A549 (cell line): ENCODE measurements around the gene PADI6. TPM values are rescaled to one million over a fixed set of nuclear protein-coding genes. Genes with fewer than 3 reads are reported as not detected.

ENCODE experiments used
- ATAC-seq, 2 experiments: fragments of 200-7000 bp in 1 of 2; fragments of >200 bp in 1 of 2; cut with Nextera tagmentation in 1 of 2; cut with Tn5 transposase in 1 of 2; 3 replicates each; pipeline versions ENCODE4 v1.8.0 to v1.9.1; 2018 to 2020; ENCODE audit warnings: mild to moderate bottlenecking in 1 of 2, moderate library complexity in 1 of 2
- CTCF ChIA-PET: fragments of 300-600 bp; sonication (Branson Sonifier 250); formaldehyde crosslinking; extraction: SDS; loops from one replicate; lab custom pipeline; 2021; ENCODE audit warnings: antibody characterized with exemption, inconsistent platforms; lab: Yijun Ruan, JAX
- POLR2A ChIA-PET: fragments of 350-600 bp; formaldehyde crosslinking; extraction: SDS; loops from one replicate; lab custom pipeline; 2021; ENCODE audit warnings: antibody characterized with exemption, inconsistent platforms; lab: Yijun Ruan, JAX
- DNase-seq, 2 experiments: peaks; one replicate each; pipeline versions ENCODE4 v3.0.0 to v3.0.0-alpha.2; 2011 to 2016; ENCODE audit warnings: low read depth in 1 of 2, low spot score in 1 of 2
- FAIRE-seq: peaks from 2 replicates; lab custom pipeline; 2011; peaks lifted over from hg19 to GRCh38; lab: Jason Lieb, UNC
- H3K27ac ChIP-seq, 2 experiments: fragments of >200 bp; sonication (Bioruptor Twin); formaldehyde crosslinking; 3 replicates each; pipeline ENCODE4 v1.5.1; 2016 to 2017
- H3K4me1 ChIP-seq: fragments of >200 bp; sonication (Bioruptor Twin); formaldehyde crosslinking; 3 replicates; pipeline ENCODE4 v1.6.1; 2016
- H3K4me2 ChIP-seq: fragments of >200 bp; sonication (Bioruptor Twin); formaldehyde crosslinking; 3 replicates; pipeline ENCODE4 v1.6.1; 2016
- H3K4me3 ChIP-seq: fragments of >200 bp; sonication (Bioruptor Twin); formaldehyde crosslinking; 3 replicates; pipeline ENCODE4 v1.5.1; 2016
- H3K9me3 ChIP-seq: fragments of >200 bp; sonication (Bioruptor Twin); formaldehyde crosslinking; 3 replicates; pipeline ENCODE4 v1.6.1; 2016
- BHLHE40 ChIP-seq: IDR thresholded peaks from 2 replicates; pipeline ENCODE4 v1.6.1; 2012; ENCODE audit warnings: low read depth, low read length, inconsistent platforms
- CTCF ChIP-seq: fragments of >200 bp; sonication (Bioruptor Twin); formaldehyde crosslinking; IDR thresholded peaks from 3 replicates; pipeline ENCODE4 v1.5.1; 2016
- FOSB ChIP-seq: fragments of 250-450 bp; sonication (Bioruptor Pico); IDR thresholded peaks from 2 replicates; pipeline ENCODE4 v1.5.0; 2020; ENCODE audit warnings: mild to moderate bottlenecking, moderate library complexity
- GATA3 ChIP-seq: IDR thresholded peaks from 2 replicates; pipeline ENCODE4 v1.6.1; 2012; ENCODE audit warnings: borderline replicate concordance
- HES2 ChIP-seq: fragments of >200 bp; sonication (Bioruptor Twin); formaldehyde crosslinking; IDR thresholded peaks from 2 replicates; pipeline ENCODE4 v1.6.1; 2016
- HMGXB4 ChIP-seq: fragments of 250-450 bp; sonication (Bioruptor Pico); IDR thresholded peaks from 2 replicates; pipeline ENCODE4 v1.5.0; 2021; ENCODE audit warnings: mild to moderate bottlenecking, moderate library complexity, borderline replicate concordance
- HOXB13 ChIP-seq: fragments of 250-450 bp; sonication (Bioruptor Pico); IDR thresholded peaks from 2 replicates; pipeline ENCODE4 v1.5.0; 2020; ENCODE audit warnings: low read depth, mild to moderate bottlenecking, moderate library complexity
- KDM1A ChIP-seq: fragments of 200-600 bp; sonication (generic); IDR thresholded peaks from 2 replicates; pipeline ENCODE4 v1.6.1; 2016; ENCODE audit warnings: low read depth, mild to moderate bottlenecking
- MAFK ChIP-seq: fragments of 450-650 bp; IDR thresholded peaks from 2 replicates; pipeline ENCODE4 v1.6.1; 2014; ENCODE audit not compliant: partially characterized antibody
- MAX ChIP-seq: IDR thresholded peaks from 2 replicates; pipeline ENCODE4 v1.6.1; 2012
- NPAS2 ChIP-seq: fragments of 250-450 bp; sonication (Bioruptor Pico); IDR thresholded peaks from 2 replicates; pipeline ENCODE4 v1.8.0; 2022; ENCODE audit warnings: mild to moderate bottlenecking, moderate library complexity, borderline replicate concordance
- RAD21 ChIP-seq, 2 experiments: fragments of >200 bp in 1 of 2; sonication (Bioruptor Twin) in 1 of 2; formaldehyde crosslinking in 1 of 2; IDR thresholded peaks in 1 of 2; conservative IDR thresholded peaks in 1 of 2; 2 replicates in 1 of 2; 3 replicates in 1 of 2; pipeline ENCODE4 v1.6.1; 2012 to 2018; ENCODE audit warnings: inconsistent platforms in 1 of 2
- REST ChIP-seq: fragments of 200-600 bp; sonication (generic); IDR thresholded peaks from 2 replicates; pipeline ENCODE4 v1.6.1; 2016; ENCODE audit warnings: antibody characterized with exemption, mild to moderate bottlenecking, moderate library complexity
- RFX5 ChIP-seq: fragments of 450-650 bp; IDR thresholded peaks from 2 replicates; pipeline ENCODE4 v1.7.1; 2014; ENCODE audit warnings: antibody characterized with exemption, mild to moderate bottlenecking, moderate library complexity
- SMC3 ChIP-seq: fragments of >200 bp; sonication (Bioruptor Twin); formaldehyde crosslinking; IDR thresholded peaks from 3 replicates; pipeline ENCODE4 v1.6.1; 2018; ENCODE audit warnings: inconsistent platforms
- SREBF2 ChIP-seq: fragments of 450-650 bp; IDR thresholded peaks from 2 replicates; pipeline ENCODE4 v1.6.1; 2014; ENCODE audit warnings: mild to moderate bottlenecking, moderate library complexity
- TP53 ChIP-seq: fragments of 250-450 bp; sonication (Bioruptor Pico); IDR thresholded peaks from 2 replicates; pipeline ENCODE4 v1.5.0; 2021; ENCODE audit warnings: mild to moderate bottlenecking, moderate library complexity
- ZFP36 ChIP-seq: fragments of 450-650 bp; IDR thresholded peaks from 2 replicates; pipeline ENCODE4 v1.6.1; 2014; ENCODE audit warnings: borderline replicate concordance; ENCODE audit not compliant: partially characterized antibody
- WGBS: methylation state at CpG from one replicate; pipeline ENCODE4 v1.1.6; 2017; ENCODE audit errors: missing lambda C conversion rate; 5-methylcytosine and 5-hydroxymethylcytosine counted together
- polyA plus RNA-seq, 4 experiments: library from polyadenylated mRNA; depleted of rRNA in 3 of 4; stranded (reverse); fragments of >200 nt; fragmentation: RNase III in 1 of 4; extraction: RNeasy Plus Mini Kit Qiagen cat#74134 plus additional on column Dnase treatment in 1 of 4; gene quantifications; 2 replicates in 3 of 4; 3 replicates in 1 of 4; pipeline ENCODE4 v1.2.3, GENCODE V29; 2011 to 2017

Gene PADI6
- polyA plus RNA-seq, 2 of the 4 experiments (the other 2 are of a cell fraction), result not detected

DNA sequence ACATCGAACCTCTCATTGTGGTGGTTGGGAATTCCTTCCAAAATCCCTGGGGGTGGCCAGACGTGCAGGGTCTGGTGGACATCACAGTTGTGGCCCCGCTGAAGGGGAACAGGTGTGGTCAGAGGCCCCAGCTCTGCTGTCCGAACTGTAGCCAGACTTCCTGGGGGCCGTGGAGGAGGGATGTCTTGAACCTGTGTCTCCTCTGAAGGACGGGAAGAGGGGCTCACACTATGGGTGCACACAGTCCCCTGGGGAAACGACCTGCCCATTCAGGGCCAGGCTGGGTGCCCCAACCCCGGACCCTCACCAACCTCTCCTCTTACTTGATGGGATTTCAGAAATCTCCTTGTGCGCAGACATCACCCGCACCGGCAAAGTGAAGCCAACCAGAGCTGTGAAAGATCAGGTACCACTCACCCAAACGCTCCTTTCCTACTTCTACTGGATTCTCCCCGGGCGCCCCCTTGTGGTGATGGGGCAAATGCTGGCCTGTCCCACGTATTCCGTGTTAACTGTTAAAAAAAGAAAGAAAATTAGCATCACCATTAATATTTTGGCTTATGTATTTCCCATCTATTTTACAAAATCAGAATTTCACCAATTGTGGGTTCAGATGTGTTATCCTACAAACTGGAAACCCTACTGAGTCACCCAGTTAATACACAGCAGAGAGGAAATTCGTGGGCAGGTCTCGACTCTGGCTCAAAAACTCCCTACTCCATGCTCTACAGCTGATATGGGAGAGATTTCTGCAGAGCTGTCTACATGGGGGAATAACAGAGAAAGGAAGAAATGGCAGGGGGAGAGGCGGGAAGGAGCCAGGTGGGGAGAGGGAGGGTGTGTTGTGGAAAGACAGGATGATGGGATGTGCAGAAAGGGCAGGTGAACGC is 35.9 kb upstream of the PADI6 start:
- ATAC-seq (peak; percentile 95 to 97), FAIRE-seq (no peak), DNase-seq (peak; percentile 40 to 56)
- no peaks in the 10 kb centered on the region for H3K9me3 ChIP-seq
- ChIA-PET POLR2A (no interaction called here), CTCF (interaction anchor here (0.6 to 8.0 kb wide), 48 partner anchors 9 to 279 kb away, joined by 3 to 52 read pairs (median 4); partner anchors contain the start of genes PADI2 and PADI3)
- no peak overlapping the region for H3K4me3 ChIP-seq
- H3K4me1 ChIP-seq, result no peaks in the 10 kb centered on the region
- no peak overlapping the region for H3K4me2 ChIP-seq
- H3K27ac ChIP-seq, result peak overlapping the region; percentile 23 to 79; a peak in 5 of 6 replicates
- WGBS, result 26% methylated on average over 17 of the region's 20 CpGs
- TF ChIP-seq FOSB (CRISPR knock-in tag) (no peak), CTCF (peak; percentile 76), SMC3 (peak; percentile 93), REST (no peak), BHLHE40 (no peak), RAD21 (conservative IDR thresholded peaks at IDR 0.05 in 1 of 2, IDR thresholded peaks at IDR 0.05 in 1 of 2) (peak; percentile 78 to 82), ZFP36 (no peak)

- CTCF ChIA-PET, result interaction anchor here (0.6 to 8.0 kb wide), 10 partner anchors 17 to 219 kb away, joined by 3 to 52 read pairs (median 4); no protein-coding TSS in a partner anchor
- H3K4me3 ChIP-seq, result no peak overlapping the region
- POLR2A ChIA-PET, result no interaction called here
- TF ChIP-seq ZFP36 (no peak), CTCF (no peak), SREBF2 (no peak), GATA3 (no peak), SMC3 (no peak), NPAS2 (CRISPR knock-in tag) (no peak), FOSB (CRISPR knock-in tag) (no peak), RFX5 (no peak), HOXB13 (CRISPR knock-in tag) (no peak), HMGXB4 (no peak), MAFK (no peak), MAX (no peak), HES2 (no peak), TP53 (no peak), KDM1A (no peak)
- peak overlapping the region in 1 of 2 experiments; percentile 31; a peak in 1 of 6 replicates for H3K27ac ChIP-seq
- H3K4me1 ChIP-seq, result no peaks in the 10 kb centered on the region
- H3K4me2 ChIP-seq, result no peak overlapping the region
- H3K9me3 ChIP-seq, result no peaks in the 10 kb centered on the region
- DNase-seq (no peak), ATAC-seq (no peak), FAIRE-seq (no peak)
- WGBS, result 81% methylated on average over 15 of the region's 15 CpGs
These were observed 33.1 kb upstream of the PADI6 start for GRCh38 chr1:17338706-17339493.
